ENCODE measurements around the gene DNAJC11.
"Not testable (repeated sequence)": the region's sequence is repeated elsewhere in the genome, so short reads cannot be mapped to it uniquely, and the experiment has no call there.

DNAJC11 gene

DNA sequence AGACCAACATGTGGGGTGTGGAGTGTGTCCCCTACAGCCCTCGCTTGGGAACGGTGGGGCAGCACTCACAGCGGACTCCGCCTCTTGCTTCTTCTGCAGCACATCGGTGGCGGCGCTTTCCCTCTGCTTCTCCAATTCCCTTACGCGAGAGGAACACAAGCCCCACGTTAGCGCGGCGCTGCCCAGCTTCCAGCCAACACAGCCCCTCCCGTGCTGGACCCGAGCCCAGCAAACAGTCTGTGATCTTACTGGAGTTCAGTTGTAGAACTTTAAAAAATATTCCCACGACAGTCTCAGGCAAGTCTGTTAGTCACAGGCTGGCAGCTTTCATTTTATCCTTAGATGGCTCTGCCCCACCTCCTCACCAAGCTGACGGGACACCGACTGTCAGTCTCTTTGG, 63.4 kb downstream of the DNAJC11 start:
- H2AFZ ChIP-seq (ENCODE audit: low read depth, low read length), result no peak overlapping the region
- H3K27me3 ChIP-seq (ENCODE audit: low read depth, low read length), result no peaks in the 10 kb centered on the region
- H3K4me2 ChIP-seq (ENCODE audit: low read length), result no peak overlapping the region
- H4K20me1 ChIP-seq (ENCODE audit: insufficient read depth, low read length), result no peaks in the 10 kb centered on the region
- no peak overlapping the region for H3K9ac ChIP-seq (ENCODE audit: low read length)
- H3K36me3 ChIP-seq (replicated peaks; ENCODE audit: low read depth, low read length), result peaks cover 6% of the 10 kb centered on the region
- no peaks in the 10 kb centered on the region for H3K9me3 ChIP-seq (ENCODE audit: insufficient read depth, low read length)
- H3K79me2 ChIP-seq (ENCODE audit: low read length), result no peaks in the 10 kb centered on the region
- H3K27ac ChIP-seq (ENCODE audit: low read length), result no peak overlapping the region
- H3K4me3 ChIP-seq (ENCODE audit: low read length), result no peak overlapping the region
- H3K4me1 ChIP-seq (ENCODE audit: low read length), result no peaks in the 10 kb centered on the region
- TF ChIP-seq EZH2phosphoT487 (IDR thresholded peaks at IDR 0.05; ENCODE audit: low read depth), result no peak
- TF ChIP-seq, protein P1, sequence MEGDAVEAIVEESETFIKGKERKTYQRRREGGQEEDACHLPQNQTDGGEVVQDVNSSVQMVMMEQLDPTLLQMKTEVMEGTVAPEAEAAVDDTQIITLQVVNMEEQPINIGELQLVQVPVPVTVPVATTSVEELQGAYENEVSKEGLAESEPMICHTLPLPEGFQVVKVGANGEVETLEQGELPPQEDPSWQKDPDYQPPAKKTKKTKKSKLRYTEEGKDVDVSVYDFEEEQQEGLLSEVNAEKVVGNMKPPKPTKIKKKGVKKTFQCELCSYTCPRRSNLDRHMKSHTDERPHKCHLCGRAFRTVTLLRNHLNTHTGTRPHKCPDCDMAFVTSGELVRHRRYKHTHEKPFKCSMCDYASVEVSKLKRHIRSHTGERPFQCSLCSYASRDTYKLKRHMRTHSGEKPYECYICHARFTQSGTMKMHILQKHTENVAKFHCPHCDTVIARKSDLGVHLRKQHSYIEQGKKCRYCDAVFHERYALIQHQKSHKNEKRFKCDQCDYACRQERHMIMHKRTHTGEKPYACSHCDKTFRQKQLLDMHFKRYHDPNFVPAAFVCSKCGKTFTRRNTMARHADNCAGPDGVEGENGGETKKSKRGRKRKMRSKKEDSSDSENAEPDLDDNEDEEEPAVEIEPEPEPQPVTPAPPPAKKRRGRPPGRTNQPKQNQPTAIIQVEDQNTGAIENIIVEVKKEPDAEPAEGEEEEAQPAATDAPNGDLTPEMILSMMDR (IDR thresholded peaks at IDR 0.05; ENCODE audit: low read depth, low read length), result no peak

DNA sequence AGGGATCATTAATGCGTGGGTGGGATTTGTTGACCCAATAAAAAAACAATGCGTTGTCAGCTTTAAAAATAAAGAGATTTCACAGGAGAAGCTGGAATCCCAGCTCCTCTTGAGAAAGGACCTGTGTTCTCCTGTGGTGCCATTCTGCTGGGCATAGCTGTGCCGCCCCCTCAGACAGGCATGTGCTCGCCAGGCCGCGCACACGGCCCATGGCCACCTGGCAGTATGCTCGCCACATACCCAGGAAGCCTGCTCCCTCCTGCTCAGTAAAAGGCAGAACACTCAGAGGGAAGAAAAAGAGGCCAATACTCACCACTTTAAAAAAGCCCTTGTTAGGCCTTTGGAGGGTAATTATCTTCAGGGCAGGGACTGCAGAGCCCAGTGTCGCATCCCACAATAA, 63.8 kb downstream of the DNAJC11 start:
- H3K9me3 ChIP-seq (ENCODE audit: insufficient read depth, low read length), result no peaks in the 10 kb centered on the region
- no peaks in the 10 kb centered on the region for H4K20me1 ChIP-seq (ENCODE audit: insufficient read depth, low read length)
- no peaks in the 10 kb centered on the region for H3K27me3 ChIP-seq (ENCODE audit: low read depth, low read length)
- no peaks in the 10 kb centered on the region for H3K79me2 ChIP-seq (ENCODE audit: low read length)
- H3K27ac ChIP-seq (ENCODE audit: low read length), result no peak overlapping the region
- H3K4me1 ChIP-seq (ENCODE audit: low read length), result no peaks in the 10 kb centered on the region
- TF ChIP-seq EZH2phosphoT487 (IDR thresholded peaks at IDR 0.05; ENCODE audit: low read depth), result no peak
- TF ChIP-seq, protein P1 (IDR thresholded peaks at IDR 0.05; ENCODE audit: low read depth, low read length), result no peak
- peaks cover 6% of the 10 kb centered on the region for H3K36me3 ChIP-seq (replicated peaks; ENCODE audit: low read depth, low read length)
- H3K4me3 ChIP-seq (ENCODE audit: low read length), result no peak overlapping the region
- no peak overlapping the region for H2AFZ ChIP-seq (ENCODE audit: low read depth, low read length)
- no peak overlapping the region for H3K4me2 ChIP-seq (ENCODE audit: low read length)
- no peak overlapping the region for H3K9ac ChIP-seq (ENCODE audit: low read length)

DNA sequence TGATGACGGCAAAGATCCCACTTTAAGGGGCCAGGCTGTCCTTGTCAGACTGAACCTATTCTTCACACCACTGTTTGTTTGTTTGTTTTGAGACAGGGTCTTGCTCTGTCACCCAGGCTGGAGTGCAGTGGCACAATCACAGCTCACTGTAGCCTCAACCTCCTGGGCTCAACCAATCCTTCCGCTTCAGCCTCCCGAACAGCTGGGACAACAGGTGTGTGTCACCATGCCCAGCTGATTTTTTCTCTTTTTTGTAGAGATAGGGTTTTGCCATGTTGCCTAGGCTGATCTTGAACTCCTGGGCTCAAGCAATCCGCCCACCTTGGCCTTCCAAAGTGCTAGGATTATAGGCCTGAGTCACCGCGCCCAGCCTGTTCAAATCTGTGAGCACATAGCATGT, 64.8 kb downstream of the DNAJC11 start:
- H3K9me3 ChIP-seq (ENCODE audit: insufficient read depth, low read length); H4K20me1 ChIP-seq (ENCODE audit: insufficient read depth, low read length); H3K4me2 ChIP-seq (ENCODE audit: low read length); H3K4me1 ChIP-seq (ENCODE audit: low read length); H3K9ac ChIP-seq (ENCODE audit: low read length); H3K79me2 ChIP-seq (ENCODE audit: low read length); H3K27ac ChIP-seq (ENCODE audit: low read length); H2AFZ ChIP-seq (ENCODE audit: low read depth, low read length); H3K27me3 ChIP-seq (ENCODE audit: low read depth, low read length); H3K4me3 ChIP-seq (ENCODE audit: low read length); H3K36me3 ChIP-seq (replicated peaks; ENCODE audit: low read depth, low read length): not testable (repeated sequence)

- Histone ChIP-seq H4K20me1 (ENCODE audit: insufficient read depth, low read length) (no peaks in the 10 kb centered on the region), H3K4me2 (ENCODE audit: low read length) (no peak overlapping the region), H3K4me1 (ENCODE audit: low read length) (no peaks in the 10 kb centered on the region), H3K9ac (ENCODE audit: low read length) (no peak overlapping the region), H3K79me2 (ENCODE audit: low read length) (no peaks in the 10 kb centered on the region), H3K27me3 (ENCODE audit: low read depth, low read length) (no peaks in the 10 kb centered on the region), H2AFZ (ENCODE audit: low read depth, low read length) (no peak overlapping the region), H3K36me3 (replicated peaks; ENCODE audit: low read depth, low read length) (peaks cover 6% of the 10 kb centered on the region), H3K4me3 (ENCODE audit: low read length) (no peak overlapping the region), H3K27ac (ENCODE audit: low read length) (no peak overlapping the region), H3K9me3 (ENCODE audit: insufficient read depth, low read length) (no peaks in the 10 kb centered on the region)
- TF ChIP-seq, protein P1 (IDR thresholded peaks at IDR 0.05; ENCODE audit: low read depth, low read length), result no peak
- no peak for TF ChIP-seq EZH2phosphoT487 (IDR thresholded peaks at IDR 0.05; ENCODE audit: low read depth)
Observed at GRCh38 chr1:6635910-6636760, 65.5 kb downstream of the DNAJC11 start.
